Measurements from ENCODE around the gene FGD3. TPM values are rescaled to one million over a fixed set of nuclear protein-coding genes. Genes with fewer than 3 reads are reported as not detected.

The FGD3 gene
- total and polyA plus RNA-seq, 2 donors (not counting 1 experiment from before 2014, with no cell fraction given): 130 to 134 TPM

DNA sequence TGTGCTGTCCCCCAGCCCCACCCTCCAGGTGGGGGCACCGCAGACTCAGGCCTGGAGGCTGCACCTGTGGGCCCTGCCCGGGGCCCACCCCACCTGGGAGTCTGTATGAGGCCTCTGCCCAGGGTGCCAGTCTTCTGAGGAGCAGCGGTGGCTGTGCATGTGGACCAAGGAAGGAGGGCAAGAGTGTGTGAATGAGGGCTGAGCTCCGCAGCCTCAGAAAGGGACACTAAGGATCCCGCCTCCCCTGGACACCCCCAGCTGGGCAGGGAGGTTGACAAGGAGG, 19.1 kb downstream of the FGD3 start:
- Histone ChIP-seq H3K79me2 (ENCODE audit: control insufficient read depth, insufficient read depth, low read length) (peaks cover 100% of the 10 kb centered on the region), H3K27ac (ENCODE audit: low read length in 2 of 2) (peak overlapping the region in 1 of 2 donors; percentile 83), H2AFZ (ENCODE audit: insufficient read depth, low read depth, low read length, poor library complexity, severe bottlenecking) (no peak overlapping the region), H3K9me3 (ENCODE audit: control extremely low read depth in 1 of 3, control insufficient read depth in 2 of 3, insufficient read depth in 1 of 3, low read length in 2 of 3) (peaks cover 0 to 13% (median 4%) of the 10 kb centered on the region in 3 donors), H3K9ac (ENCODE audit: low read length) (peak overlapping the region; percentile 82), H3K4me2 (replicated peaks; ENCODE audit: low read depth, low read length, poor library complexity, severe bottlenecking) (peak overlapping the region; percentile 94), H3K4me3 (ENCODE audit: control extremely low read depth in 1 of 5, extremely low read depth in 1 of 5, insufficient read depth in 1 of 5, low read depth in 2 of 5, low read length in 4 of 5) (peak overlapping the region in 4 of 5 experiments; percentile 75 to 88 (median 85)), H3K27me3 (replicated peaks in 1 of 4; ENCODE audit: control extremely low read depth in 1 of 4, control insufficient read depth in 3 of 4, insufficient read depth in 4 of 4, low read length in 3 of 4) (no peaks in the 10 kb centered on the region), H4K20me1 (ENCODE audit: control insufficient read depth, insufficient read depth, low read length, poor library complexity, severe bottlenecking) (peaks cover 59% of the 10 kb centered on the region), H3K4me1 (ENCODE audit: control insufficient read depth in 2 of 2, insufficient read depth in 2 of 2, low read length in 2 of 2) (peaks cover 74 to 90% of the 10 kb centered on the region in 2 donors), H3K36me3 (replicated peaks in 1 of 2; ENCODE audit: control extremely low read depth in 1 of 2, control insufficient read depth in 1 of 2, extremely low read depth in 1 of 2, insufficient read depth in 2 of 2, low read length in 1 of 2) (peaks cover 0 to 35% of the 10 kb centered on the region in 2 experiments)
- ATAC-seq (ENCODE audit: low read depth) (no peak), DNase-seq (no peak)
- Mint-ChIP-seq H3K4me1 (peaks cover 86% of the 10 kb centered on the region), H3K4me3 (peak overlapping the region; percentile 96), H3K9me3 (ENCODE audit: insufficient read depth) (no peaks in the 10 kb centered on the region), H3K27ac (peak overlapping the region; percentile 98), H3K27me3 (no peaks in the 10 kb centered on the region)
- intact Hi-C loops (cut with micrococcal nuclease): loop anchor here (10.0 kb wide), 1 partner anchor 202 kb away; the partner anchor contains the start of gene BICD2
- ChIA-PET CTCF (interaction anchor here (0.5 to 2.2 kb wide), 4 partner anchors 9 to 583 kb away, joined by 4 to 5 read pairs (median 4); no protein-coding TSS in a partner anchor), POLR2A (interaction anchor here (0.6 to 1.2 kb wide), 3 partner anchors 10 to 128 kb away, joined by 3 to 4 read pairs (median 3); no protein-coding TSS in a partner anchor)
- TF ChIP-seq, protein P1, sequence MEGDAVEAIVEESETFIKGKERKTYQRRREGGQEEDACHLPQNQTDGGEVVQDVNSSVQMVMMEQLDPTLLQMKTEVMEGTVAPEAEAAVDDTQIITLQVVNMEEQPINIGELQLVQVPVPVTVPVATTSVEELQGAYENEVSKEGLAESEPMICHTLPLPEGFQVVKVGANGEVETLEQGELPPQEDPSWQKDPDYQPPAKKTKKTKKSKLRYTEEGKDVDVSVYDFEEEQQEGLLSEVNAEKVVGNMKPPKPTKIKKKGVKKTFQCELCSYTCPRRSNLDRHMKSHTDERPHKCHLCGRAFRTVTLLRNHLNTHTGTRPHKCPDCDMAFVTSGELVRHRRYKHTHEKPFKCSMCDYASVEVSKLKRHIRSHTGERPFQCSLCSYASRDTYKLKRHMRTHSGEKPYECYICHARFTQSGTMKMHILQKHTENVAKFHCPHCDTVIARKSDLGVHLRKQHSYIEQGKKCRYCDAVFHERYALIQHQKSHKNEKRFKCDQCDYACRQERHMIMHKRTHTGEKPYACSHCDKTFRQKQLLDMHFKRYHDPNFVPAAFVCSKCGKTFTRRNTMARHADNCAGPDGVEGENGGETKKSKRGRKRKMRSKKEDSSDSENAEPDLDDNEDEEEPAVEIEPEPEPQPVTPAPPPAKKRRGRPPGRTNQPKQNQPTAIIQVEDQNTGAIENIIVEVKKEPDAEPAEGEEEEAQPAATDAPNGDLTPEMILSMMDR (IDR thresholded peaks at IDR 0.05): no peak
- no peak for TF ChIP-seq EZH2 (IDR thresholded peaks at IDR 0.05; ENCODE audit: borderline replicate concordance, insufficient read depth, low read depth, low read length, poor library complexity, severe bottlenecking)
- 80% methylated on average over 2 of the region's 5 CpGs for WGBS (ENCODE audit: insufficient coverage)

GRCh38 chr9:92968081-92968480, 20.8 kb downstream of the FGD3 start:
- CTCF ChIA-PET: no interaction called here
- H3K36me3 ChIP-seq (replicated peaks in 1 of 2; ENCODE audit: control extremely low read depth in 1 of 2, control insufficient read depth in 1 of 2, extremely low read depth in 1 of 2, insufficient read depth in 2 of 2, low read length in 1 of 2): peaks cover 0 to 35% of the 10 kb centered on the region in 2 experiments
- no peaks in the 10 kb centered on the region for H3K27me3 ChIP-seq (replicated peaks in 1 of 4; ENCODE audit: control extremely low read depth in 1 of 4, control insufficient read depth in 3 of 4, insufficient read depth in 4 of 4, low read length in 3 of 4)
- peaks cover 0 to 4% (median 0%) of the 10 kb centered on the region in 3 donors for H3K9me3 ChIP-seq (ENCODE audit: control extremely low read depth in 1 of 3, control insufficient read depth in 2 of 3, insufficient read depth in 1 of 3, low read length in 2 of 3)
- Mint-ChIP-seq H3K9me3 (ENCODE audit: insufficient read depth) (no peaks in the 10 kb centered on the region), H3K4me1 (peaks cover 88% of the 10 kb centered on the region), H3K27ac (peak overlapping the region; percentile 67), H3K27me3 (no peaks in the 10 kb centered on the region), H3K4me3 (peak overlapping the region; percentile 55)
- DNase-seq: no peak
- no peak overlapping the region for H2AFZ ChIP-seq (ENCODE audit: insufficient read depth, low read depth, low read length, poor library complexity, severe bottlenecking)
- peak overlapping the region in 1 of 2 donors; percentile 70 for H3K27ac ChIP-seq (ENCODE audit: low read length in 2 of 2)
- H3K4me2 ChIP-seq (replicated peaks; ENCODE audit: low read depth, low read length, poor library complexity, severe bottlenecking): peak overlapping the region; percentile 31
- peaks cover 95% of the 10 kb centered on the region for H3K79me2 ChIP-seq (ENCODE audit: control insufficient read depth, insufficient read depth, low read length)
- H4K20me1 ChIP-seq (ENCODE audit: control insufficient read depth, insufficient read depth, low read length, poor library complexity, severe bottlenecking): peaks cover 70% of the 10 kb centered on the region
- no peak for TF ChIP-seq EZH2 (IDR thresholded peaks at IDR 0.05; ENCODE audit: borderline replicate concordance, insufficient read depth, low read depth, low read length, poor library complexity, severe bottlenecking)
- TF ChIP-seq, protein P1 (IDR thresholded peaks at IDR 0.05): no peak
- POLR2A ChIA-PET: no interaction called here
- 95% methylated on average over 3 of the region's 8 CpGs for WGBS (ENCODE audit: insufficient coverage)
- peaks cover 70 to 79% of the 10 kb centered on the region in 2 donors for H3K4me1 ChIP-seq (ENCODE audit: control insufficient read depth in 2 of 2, insufficient read depth in 2 of 2, low read length in 2 of 2)
- H3K4me3 ChIP-seq (ENCODE audit: control extremely low read depth in 1 of 5, extremely low read depth in 1 of 5, insufficient read depth in 1 of 5, low read depth in 2 of 5, low read length in 4 of 5): no peak overlapping the region
- ATAC-seq (ENCODE audit: low read depth): no peak
- H3K9ac ChIP-seq (ENCODE audit: low read length): no peak overlapping the region
- intact Hi-C loops (cut with micrococcal nuclease): loop anchor here (10.0 kb wide), 1 partner anchor 203 kb away; the partner anchor contains the start of gene BICD2

Measured in B cell (primary cell).